ENCODE data around the gene BBS7.

The BBS7 gene

DNA sequence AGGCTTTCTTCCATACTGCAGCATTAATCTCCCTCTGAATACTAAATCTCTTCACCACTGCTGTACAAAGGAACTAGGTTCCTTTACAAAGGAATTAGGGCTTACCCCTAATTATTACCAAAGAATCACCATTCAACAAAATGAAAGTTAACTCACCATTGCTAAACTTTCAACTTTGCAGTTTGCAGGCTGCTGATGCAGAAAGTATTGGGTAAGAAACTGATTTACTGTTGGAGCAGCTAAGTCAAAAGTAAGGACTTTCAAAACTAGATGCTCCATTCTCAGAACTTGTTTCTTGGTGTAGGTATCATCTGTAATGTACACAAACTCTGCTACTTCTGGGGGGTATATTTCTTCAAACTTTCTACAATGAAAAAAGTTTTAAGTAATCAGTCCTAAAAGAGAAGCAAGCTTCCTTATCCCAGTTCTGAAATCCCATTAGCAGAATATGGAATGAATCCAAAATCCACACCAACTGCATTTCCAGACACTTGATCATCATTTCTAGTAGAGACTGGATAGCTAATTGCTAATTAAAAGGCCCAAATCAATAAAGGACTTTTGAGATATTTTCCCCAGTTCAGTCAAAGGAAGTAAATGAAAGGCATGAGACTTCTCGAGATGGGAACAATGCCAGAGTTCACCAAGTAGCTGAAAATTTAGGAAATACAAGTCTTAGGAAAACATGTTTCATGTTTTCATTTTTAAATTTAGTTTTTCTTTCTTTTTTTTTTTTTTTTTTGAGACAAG lies 50.9 kb downstream of the BBS7 start:
- H3K36me3 ChIP-seq (ENCODE audit: insufficient read depth, low read length): peaks cover 64% of the 10 kb centered on the region
- peak overlapping the region; percentile 95 for H3K4me3 ChIP-seq (ENCODE audit: low read length, poor library complexity, severe bottlenecking)
- H3K4me1 ChIP-seq (ENCODE audit: insufficient read depth, low read length, poor library complexity, severe bottlenecking): peaks cover 56% of the 10 kb centered on the region
- H3K79me2 ChIP-seq (ENCODE audit: insufficient read depth, low read length): peaks cover 91% of the 10 kb centered on the region
- H3K9ac ChIP-seq (ENCODE audit: low read depth, low read length, poor library complexity, severe bottlenecking): peak overlapping the region; percentile 43
- H3F3A ChIP-seq (ENCODE audit: low read depth): 0 out of 2 replicates have a peak, but pooled peaks cover 5% of the 10 kb centered on the region
- peaks cover 7% of the 10 kb centered on the region for H3K27me3 ChIP-seq (ENCODE audit: insufficient read depth, low read length, poor library complexity, severe bottlenecking)
- no peaks in the 10 kb centered on the region for H3K9me2 ChIP-seq (replicated peaks; ENCODE audit: low read depth, low read length)
- no peak overlapping the region for H2AFZ ChIP-seq (ENCODE audit: low read length)
- H3K9me3 ChIP-seq (ENCODE audit: insufficient read depth, low read depth, low read length): no peaks in the 10 kb centered on the region
- H3K4me2 ChIP-seq (ENCODE audit: low read depth, low read length, poor library complexity, severe bottlenecking): peak overlapping the region; percentile 99
- TF ChIP-seq EZH2phosphoT487 (IDR thresholded peaks at IDR 0.05; ENCODE audit: borderline replicate concordance): no peak
- TF ChIP-seq, protein P1, sequence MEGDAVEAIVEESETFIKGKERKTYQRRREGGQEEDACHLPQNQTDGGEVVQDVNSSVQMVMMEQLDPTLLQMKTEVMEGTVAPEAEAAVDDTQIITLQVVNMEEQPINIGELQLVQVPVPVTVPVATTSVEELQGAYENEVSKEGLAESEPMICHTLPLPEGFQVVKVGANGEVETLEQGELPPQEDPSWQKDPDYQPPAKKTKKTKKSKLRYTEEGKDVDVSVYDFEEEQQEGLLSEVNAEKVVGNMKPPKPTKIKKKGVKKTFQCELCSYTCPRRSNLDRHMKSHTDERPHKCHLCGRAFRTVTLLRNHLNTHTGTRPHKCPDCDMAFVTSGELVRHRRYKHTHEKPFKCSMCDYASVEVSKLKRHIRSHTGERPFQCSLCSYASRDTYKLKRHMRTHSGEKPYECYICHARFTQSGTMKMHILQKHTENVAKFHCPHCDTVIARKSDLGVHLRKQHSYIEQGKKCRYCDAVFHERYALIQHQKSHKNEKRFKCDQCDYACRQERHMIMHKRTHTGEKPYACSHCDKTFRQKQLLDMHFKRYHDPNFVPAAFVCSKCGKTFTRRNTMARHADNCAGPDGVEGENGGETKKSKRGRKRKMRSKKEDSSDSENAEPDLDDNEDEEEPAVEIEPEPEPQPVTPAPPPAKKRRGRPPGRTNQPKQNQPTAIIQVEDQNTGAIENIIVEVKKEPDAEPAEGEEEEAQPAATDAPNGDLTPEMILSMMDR (conservative IDR thresholded peaks at IDR 0.05; ENCODE audit: low read length): no peak
- H4K20me1 ChIP-seq (ENCODE audit: insufficient read depth, low read length, poor library complexity, severe bottlenecking): peaks cover 70% of the 10 kb centered on the region

DNA sequence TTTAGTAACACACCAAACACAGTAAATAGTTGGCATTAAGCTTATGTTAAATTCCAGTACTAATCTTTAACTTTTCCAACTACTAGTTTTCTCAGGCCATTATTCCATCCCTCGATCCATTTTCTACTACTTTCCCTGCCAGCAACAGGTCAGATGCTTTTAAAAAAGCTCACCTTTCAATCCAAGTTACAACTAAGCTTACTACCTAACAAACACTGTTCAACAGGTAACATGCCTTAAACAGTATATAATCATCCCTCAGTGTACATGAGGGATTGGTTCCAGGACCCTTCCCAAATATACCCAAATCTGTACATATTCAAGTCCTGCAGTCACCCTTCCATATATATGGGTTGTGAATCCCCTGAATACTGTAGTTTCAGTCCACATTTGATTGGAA lies 52.1 kb downstream of the BBS7 start:
- peaks cover 70% of the 10 kb centered on the region for H4K20me1 ChIP-seq (ENCODE audit: insufficient read depth, low read length, poor library complexity, severe bottlenecking)
- 0 out of 2 replicates have a peak, but pooled peaks cover 5% of the 10 kb centered on the region for H3F3A ChIP-seq (ENCODE audit: low read depth)
- peaks cover 73% of the 10 kb centered on the region for H3K36me3 ChIP-seq (ENCODE audit: insufficient read depth, low read length)
- H3K27me3 ChIP-seq (ENCODE audit: insufficient read depth, low read length, poor library complexity, severe bottlenecking): peaks cover 2% of the 10 kb centered on the region
- H3K4me1 ChIP-seq (ENCODE audit: insufficient read depth, low read length, poor library complexity, severe bottlenecking): peaks cover 56% of the 10 kb centered on the region
- H3K4me3 ChIP-seq (ENCODE audit: low read length, poor library complexity, severe bottlenecking): peak overlapping the region; percentile 95
- no peaks in the 10 kb centered on the region for H3K9me2 ChIP-seq (replicated peaks; ENCODE audit: low read depth, low read length)
- peaks cover 86% of the 10 kb centered on the region for H3K79me2 ChIP-seq (ENCODE audit: insufficient read depth, low read length)
- TF ChIP-seq, protein P1 (conservative IDR thresholded peaks at IDR 0.05; ENCODE audit: low read length): no peak
- no peak for TF ChIP-seq EZH2phosphoT487 (IDR thresholded peaks at IDR 0.05; ENCODE audit: borderline replicate concordance)
- peak overlapping the region; percentile 99 for H3K4me2 ChIP-seq (ENCODE audit: low read depth, low read length, poor library complexity, severe bottlenecking)
- H3K9ac ChIP-seq (ENCODE audit: low read depth, low read length, poor library complexity, severe bottlenecking): peak overlapping the region; percentile 43
- no peak overlapping the region for H2AFZ ChIP-seq (ENCODE audit: low read length)
- H3K9me3 ChIP-seq (ENCODE audit: insufficient read depth, low read depth, low read length): no peaks in the 10 kb centered on the region

DNA sequence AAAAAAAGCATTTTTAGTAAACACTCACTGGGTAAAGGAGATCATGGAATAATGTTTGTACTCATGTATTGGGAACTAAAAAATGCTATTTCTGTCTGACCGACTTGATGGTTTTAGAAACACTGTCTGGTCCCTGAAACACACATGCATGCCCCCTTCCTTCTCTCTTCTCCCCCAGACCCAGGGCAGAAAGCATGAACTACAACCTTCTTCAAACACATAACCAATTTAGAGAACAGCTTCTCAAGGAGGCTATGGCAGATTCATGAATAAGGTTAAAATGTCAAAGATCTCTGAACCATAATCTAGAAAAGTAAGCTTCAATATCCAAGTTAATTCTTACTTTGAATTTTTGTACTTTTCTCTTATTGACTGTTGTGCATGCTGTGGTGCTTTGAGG lies 52.6 kb downstream of the BBS7 start:
- Histone ChIP-seq H3K4me3 (ENCODE audit: low read length, poor library complexity, severe bottlenecking) (peak overlapping the region; percentile 95), H3K27me3 (ENCODE audit: insufficient read depth, low read length, poor library complexity, severe bottlenecking) (no peaks in the 10 kb centered on the region), H3K9me2 (replicated peaks; ENCODE audit: low read depth, low read length) (no peaks in the 10 kb centered on the region), H3K79me2 (ENCODE audit: insufficient read depth, low read length) (peaks cover 83% of the 10 kb centered on the region), H2AFZ (ENCODE audit: low read length) (no peak overlapping the region), H3K4me2 (ENCODE audit: low read depth, low read length, poor library complexity, severe bottlenecking) (peak overlapping the region; percentile 99), H4K20me1 (ENCODE audit: insufficient read depth, low read length, poor library complexity, severe bottlenecking) (peaks cover 74% of the 10 kb centered on the region), H3F3A (ENCODE audit: low read depth) (0 out of 2 replicates have a peak, but pooled peaks cover 5% of the 10 kb centered on the region), H3K36me3 (ENCODE audit: insufficient read depth, low read length) (peaks cover 78% of the 10 kb centered on the region), H3K4me1 (ENCODE audit: insufficient read depth, low read length, poor library complexity, severe bottlenecking) (peaks cover 56% of the 10 kb centered on the region), H3K9ac (ENCODE audit: low read depth, low read length, poor library complexity, severe bottlenecking) (peak overlapping the region; percentile 43), H3K9me3 (ENCODE audit: insufficient read depth, low read depth, low read length) (no peaks in the 10 kb centered on the region)
- TF ChIP-seq EZH2phosphoT487 (IDR thresholded peaks at IDR 0.05; ENCODE audit: borderline replicate concordance): no peak
- TF ChIP-seq, protein P1 (conservative IDR thresholded peaks at IDR 0.05; ENCODE audit: low read length): no peak

All from Loucy (cell line).